Neural cell (in vitro differentiated cells): ENCODE data around the gene GALNT4. TPM values are rescaled to one million over a fixed set of nuclear protein-coding genes. Genes with fewer than 3 reads are reported as not detected.

ENCODE experiments used
- H2AFZ ChIP-seq: fragments of 200-600, 300-800 bp; sonication (generic), shearing (Covaris generic); 2 replicates; pipeline ENCODE4 v1.6.0; 2014; ENCODE audit warnings: low read depth, mild to moderate bottlenecking, antibody characterized with exemption, low read length, moderate library complexity
- H3F3A ChIP-seq: fragments of 200-600 bp; shearing (Covaris generic); 2 replicates; pipeline ENCODE4 v1.6.1; 2016; ENCODE audit warnings: mild to moderate bottlenecking, moderate library complexity, mixed read lengths, antibody characterized with exemption, low read length; ENCODE audit not compliant: insufficient read depth, poor library complexity, severe bottlenecking
- H3K27ac ChIP-seq: fragments of 200-600, 300-800 bp; sonication (generic), shearing (Covaris generic); 2 replicates; pipeline ENCODE4 v1.5.1; 2014; ENCODE audit warnings: mild to moderate bottlenecking, low read length, moderate library complexity
- H3K27me3 ChIP-seq: fragments of 300-800, 200-600 bp; sonication (generic), shearing (Covaris generic); 2 replicates; pipeline ENCODE4 v1.6.0; 2014; ENCODE audit warnings: mild to moderate bottlenecking, low read depth, low read length, moderate library complexity; ENCODE audit not compliant: insufficient read depth
- H3K36me3 ChIP-seq: fragments of 300-800, 200-600 bp; sonication (generic), shearing (Covaris generic); 2 replicates; pipeline ENCODE4 v1.5.1; 2014; ENCODE audit warnings: mild to moderate bottlenecking, antibody characterized with exemption, low read length, moderate library complexity; ENCODE audit not compliant: insufficient read depth
- H3K4me2 ChIP-seq: fragments of 300-800, 200-600 bp; sonication (generic), shearing (Covaris generic); 2 replicates; pipeline ENCODE4 v1.6.0; 2014; ENCODE audit warnings: mild to moderate bottlenecking, low read length
- H3K4me3 ChIP-seq: fragments of 300-800, 200-600 bp; sonication (generic), shearing (Covaris generic); 2 replicates; pipeline ENCODE4 v1.5.1; 2014; ENCODE audit warnings: mild to moderate bottlenecking, low read length, moderate library complexity
- H3K79me2 ChIP-seq: fragments of 200-600 bp; shearing (Covaris generic); replicated peaks from 2 replicates; pipeline ENCODE4 v1.6.0; 2014; ENCODE audit warnings: mild to moderate bottlenecking, low read length, moderate library complexity; ENCODE audit not compliant: insufficient read depth
- H3K9ac ChIP-seq: fragments of 300-800, 200-600 bp; sonication (generic), shearing (Covaris generic); 2 replicates; pipeline ENCODE4 v1.6.1; 2016; ENCODE audit warnings: mild to moderate bottlenecking, low read length, mixed read lengths
- H3K9me2 ChIP-seq: fragments of 200-600 bp; shearing (Covaris generic); 2 replicates; pipeline ENCODE4 v1.6.1; 2016; ENCODE audit warnings: mild to moderate bottlenecking, low read length, mixed read lengths; ENCODE audit not compliant: insufficient read depth
- H3K9me3 ChIP-seq: fragments of 200-600, 300-800 bp; sonication (generic), shearing (Covaris generic); 2 replicates; pipeline ENCODE4 v1.6.1; 2016; ENCODE audit warnings: mild to moderate bottlenecking, mixed run types, low read length, moderate library complexity, mixed read lengths
- H4K20me1 ChIP-seq: fragments of 200-600 bp; shearing (Covaris generic); 2 replicates; pipeline ENCODE4 v1.6.1; 2016; ENCODE audit warnings: mild to moderate bottlenecking, mixed run types; ENCODE audit not compliant: insufficient read depth
- CTCF ChIP-seq: fragments of 450-650 bp; IDR thresholded peaks from 2 replicates; pipeline ENCODE4 v1.5.1; 2014; ENCODE audit warnings: antibody characterized with exemption, mild to moderate bottlenecking, moderate library complexity; ENCODE audit not compliant: poor library complexity, severe bottlenecking
- EP300 ChIP-seq: fragments of 450-650 bp; conservative IDR thresholded peaks from 2 replicates; pipeline ENCODE4 v1.6.1; 2014; ENCODE audit warnings: antibody characterized with exemption, mild to moderate bottlenecking, moderate library complexity; ENCODE audit not compliant: poor library complexity, severe bottlenecking
- EZH2 ChIP-seq: fragments of 200-600, 300-800 bp; shearing (Covaris generic), sonication (generic); IDR thresholded peaks from 2 replicates; pipeline ENCODE4 v1.6.1; 2014; ENCODE audit warnings: antibody characterized with exemption, low read length, borderline replicate concordance, mild to moderate bottlenecking; ENCODE audit not compliant: insufficient read depth, poor library complexity, severe bottlenecking
- MXI1 ChIP-seq: fragments of 450-650 bp; conservative IDR thresholded peaks from 2 replicates; pipeline ENCODE4 v1.6.1; 2014; ENCODE audit warnings: antibody characterized with exemption, mild to moderate bottlenecking; ENCODE audit not compliant: poor library complexity, severe bottlenecking
- POLR2AphosphoS5 ChIP-seq: IDR thresholded peaks from 2 replicates; pipeline ENCODE4 v1.6.1; 2012
- RAD21 ChIP-seq: fragments of 450-650 bp; conservative IDR thresholded peaks from 2 replicates; pipeline ENCODE4 v1.6.1; 2014; ENCODE audit warnings: antibody characterized with exemption, mild to moderate bottlenecking, moderate library complexity
- REST ChIP-seq: IDR thresholded peaks from 2 replicates; pipeline ENCODE4 v1.6.1; 2012; ENCODE audit warnings: borderline replicate concordance
- SMC3 ChIP-seq: fragments of 450-650 bp; conservative IDR thresholded peaks from 2 replicates; pipeline ENCODE4 v1.6.1; 2014; ENCODE audit warnings: antibody characterized with exemption, mild to moderate bottlenecking, moderate library complexity; ENCODE audit not compliant: poor library complexity
- TAF1 ChIP-seq: IDR thresholded peaks from 2 replicates; pipeline ENCODE4 v1.6.1; 2012; ENCODE audit warnings: low read depth
- polyA plus RNA-seq: library from polyadenylated mRNA; depleted of rRNA; stranded (reverse); fragments of >200 nt; gene quantifications from 2 replicates; pipeline ENCODE4 v1.2.3, GENCODE V29; 2014

The GALNT4 gene
- polyA plus RNA-seq, 1 donor from 2014 or later, result 0.78 TPM

- TF ChIP-seq RAD21 (no peak), POLR2AphosphoS5 (no peak), TAF1 (no peak), EZH2 (no peak), CTCF (no peak), EP300 (no peak), MXI1 (no peak), SMC3 (no peak)
- Histone ChIP-seq H3K36me3 (no peaks in the 10 kb centered on the region), H3K79me2 (no peaks in the 10 kb centered on the region), H4K20me1 (no peaks in the 10 kb centered on the region), H3K9me2 (no peaks in the 10 kb centered on the region), H3K4me2 (no peak overlapping the region), H3K27me3 (no peaks in the 10 kb centered on the region), H3K27ac (no peak overlapping the region), H3K9ac (no peak overlapping the region), H3K9me3 (no peaks in the 10 kb centered on the region), H3K4me3 (no peak overlapping the region), H2AFZ (no peak overlapping the region), H3F3A (no peaks in the 10 kb centered on the region)
Measured at GRCh38 chr12:89476904-89477595, 47.5 kb downstream of the GALNT4 start.

GRCh38 chr12:89476232-89476631 lies 48.4 kb downstream of the GALNT4 start:
- Histone ChIP-seq H3F3A (no peaks in the 10 kb centered on the region), H3K4me2 (no peak overlapping the region), H3K9me3 (no peaks in the 10 kb centered on the region), H3K36me3 (no peaks in the 10 kb centered on the region), H2AFZ (no peak overlapping the region), H3K79me2 (no peaks in the 10 kb centered on the region), H4K20me1 (no peaks in the 10 kb centered on the region), H3K9me2 (no peaks in the 10 kb centered on the region), H3K9ac (no peak overlapping the region), H3K27me3 (no peaks in the 10 kb centered on the region), H3K4me3 (no peak overlapping the region), H3K27ac (no peak overlapping the region)
- TF ChIP-seq CTCF, result no peak
- TF ChIP-seq EZH2, result no peak
- TF ChIP-seq SMC3, result no peak
- TF ChIP-seq TAF1, result no peak
- TF ChIP-seq POLR2AphosphoS5, result no peak
- no peak for TF ChIP-seq MXI1
- no peak for TF ChIP-seq EP300
- no peak for TF ChIP-seq RAD21
- no peak for TF ChIP-seq REST
